ENCODE measurements around the gene TRIM60.

DNA sequence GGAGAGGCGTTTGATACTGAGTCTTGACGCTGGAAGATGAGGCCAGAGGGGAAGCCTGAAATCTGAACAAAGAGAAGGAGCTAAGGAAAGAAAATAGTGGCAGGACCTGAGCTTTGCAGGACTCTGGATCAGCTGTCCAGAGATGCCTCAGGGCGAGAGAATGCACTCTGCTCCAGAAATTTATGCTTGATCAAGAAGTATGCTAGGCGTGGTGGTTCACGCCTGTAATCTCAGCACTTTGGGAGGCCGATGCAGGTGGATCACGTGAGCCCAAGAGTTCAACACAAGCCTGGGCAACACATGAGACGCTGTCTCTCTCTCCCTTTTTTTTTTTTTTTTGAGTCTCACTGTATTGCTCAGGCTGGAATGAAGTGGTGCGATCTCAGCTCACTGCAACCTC, 23.8 kb downstream of the TRIM60 start:
- TF ChIP-seq, protein P1, sequence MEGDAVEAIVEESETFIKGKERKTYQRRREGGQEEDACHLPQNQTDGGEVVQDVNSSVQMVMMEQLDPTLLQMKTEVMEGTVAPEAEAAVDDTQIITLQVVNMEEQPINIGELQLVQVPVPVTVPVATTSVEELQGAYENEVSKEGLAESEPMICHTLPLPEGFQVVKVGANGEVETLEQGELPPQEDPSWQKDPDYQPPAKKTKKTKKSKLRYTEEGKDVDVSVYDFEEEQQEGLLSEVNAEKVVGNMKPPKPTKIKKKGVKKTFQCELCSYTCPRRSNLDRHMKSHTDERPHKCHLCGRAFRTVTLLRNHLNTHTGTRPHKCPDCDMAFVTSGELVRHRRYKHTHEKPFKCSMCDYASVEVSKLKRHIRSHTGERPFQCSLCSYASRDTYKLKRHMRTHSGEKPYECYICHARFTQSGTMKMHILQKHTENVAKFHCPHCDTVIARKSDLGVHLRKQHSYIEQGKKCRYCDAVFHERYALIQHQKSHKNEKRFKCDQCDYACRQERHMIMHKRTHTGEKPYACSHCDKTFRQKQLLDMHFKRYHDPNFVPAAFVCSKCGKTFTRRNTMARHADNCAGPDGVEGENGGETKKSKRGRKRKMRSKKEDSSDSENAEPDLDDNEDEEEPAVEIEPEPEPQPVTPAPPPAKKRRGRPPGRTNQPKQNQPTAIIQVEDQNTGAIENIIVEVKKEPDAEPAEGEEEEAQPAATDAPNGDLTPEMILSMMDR (conservative IDR thresholded peaks at IDR 0.05; ENCODE audit: low read depth, low read length) = no peak
- TF ChIP-seq MXI1 (IDR thresholded peaks at IDR 0.05; ENCODE audit: borderline replicate concordance, low read depth, low read length) (no peak), MAFK (IDR thresholded peaks at IDR 0.05; ENCODE audit: low read depth, low read length) (no peak), SMC3 (IDR thresholded peaks at IDR 0.05; ENCODE audit: low read depth, low read length) (no peak), POLR2A (IDR thresholded peaks at IDR 0.05; ENCODE audit: low read depth, low read length) (no peak), RFX5 (IDR thresholded peaks at IDR 0.05; ENCODE audit: low read depth, low read length) (no peak), BHLHE40 (IDR thresholded peaks at IDR 0.05; ENCODE audit: low read depth, low read length) (no peak), CEBPB (IDR thresholded peaks at IDR 0.05; ENCODE audit: low read depth, low read length) (no peak), FOS (IDR thresholded peaks at IDR 0.05; ENCODE audit: low read depth, low read length) (no peak), RAD21 (IDR thresholded peaks at IDR 0.05; ENCODE audit: low read length) (no peak), RCOR1 (IDR thresholded peaks at IDR 0.05; ENCODE audit: insufficient replicate concordance, low read length) (no peak), CHD1 (IDR thresholded peaks at IDR 0.05; ENCODE audit: low read depth, low read length) (no peak), NFE2L2 (IDR thresholded peaks at IDR 0.05; ENCODE audit: low read depth, low read length) (no peak)
- TF ChIP-seq, protein P2, sequence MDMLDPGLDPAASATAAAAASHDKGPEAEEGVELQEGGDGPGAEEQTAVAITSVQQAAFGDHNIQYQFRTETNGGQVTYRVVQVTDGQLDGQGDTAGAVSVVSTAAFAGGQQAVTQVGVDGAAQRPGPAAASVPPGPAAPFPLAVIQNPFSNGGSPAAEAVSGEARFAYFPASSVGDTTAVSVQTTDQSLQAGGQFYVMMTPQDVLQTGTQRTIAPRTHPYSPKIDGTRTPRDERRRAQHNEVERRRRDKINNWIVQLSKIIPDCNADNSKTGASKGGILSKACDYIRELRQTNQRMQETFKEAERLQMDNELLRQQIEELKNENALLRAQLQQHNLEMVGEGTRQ (IDR thresholded peaks at IDR 0.05; ENCODE audit: low read depth, low read length) = no peak
